IMR-90 (cell line): ENCODE data around the gene SP140.

ENCODE experiments used
- CHD1 ChIP-seq: IDR thresholded peaks from 2 replicates; pipeline ENCODE4 v1.6.1; 2012; ENCODE audit warnings: low read depth, low read length, improper control_type of control experiment
- FOS ChIP-seq: fragments of 150-350 bp; IDR thresholded peaks from 2 replicates; pipeline ENCODE4 v1.6.1; 2016; ENCODE audit warnings: low read depth, low read length
- MAFK ChIP-seq: IDR thresholded peaks from 2 replicates; pipeline ENCODE4 v1.6.1; 2012; ENCODE audit warnings: low read depth, low read length, improper control_type of control experiment
- MAZ ChIP-seq: IDR thresholded peaks from 2 replicates; pipeline ENCODE4 v1.6.1; 2012; ENCODE audit warnings: low read depth, mild to moderate bottlenecking, low read length, improper control_type of control experiment, moderate library complexity, borderline replicate concordance
- NFE2L2 ChIP-seq: fragments of 150-350 bp; IDR thresholded peaks from 2 replicates; pipeline ENCODE4 v1.6.1; 2016; ENCODE audit warnings: low read depth, mild to moderate bottlenecking, low read length
- POLR2A ChIP-seq: IDR thresholded peaks from 2 replicates; pipeline ENCODE4 v1.6.1; 2012; ENCODE audit warnings: mild to moderate bottlenecking, low read depth, low read length
- RFX5 ChIP-seq: IDR thresholded peaks from 2 replicates; pipeline ENCODE4 v1.8.0; 2012; ENCODE audit warnings: low read depth, mild to moderate bottlenecking, low read length, moderate library complexity
- SMC3 ChIP-seq: fragments of 150-350 bp; IDR thresholded peaks from 2 replicates; pipeline ENCODE4 v1.6.1; 2016; ENCODE audit warnings: low read depth, mild to moderate bottlenecking, antibody characterized with exemption, low read length, moderate library complexity
- TF ChIP-seq, protein P1 (sequence below): conservative IDR thresholded peaks from 2 replicates; pipeline ENCODE4 v1.5.1; 2012; ENCODE audit warnings: mild to moderate bottlenecking, low read depth, low read length, improper control_type of control experiment

DNA sequence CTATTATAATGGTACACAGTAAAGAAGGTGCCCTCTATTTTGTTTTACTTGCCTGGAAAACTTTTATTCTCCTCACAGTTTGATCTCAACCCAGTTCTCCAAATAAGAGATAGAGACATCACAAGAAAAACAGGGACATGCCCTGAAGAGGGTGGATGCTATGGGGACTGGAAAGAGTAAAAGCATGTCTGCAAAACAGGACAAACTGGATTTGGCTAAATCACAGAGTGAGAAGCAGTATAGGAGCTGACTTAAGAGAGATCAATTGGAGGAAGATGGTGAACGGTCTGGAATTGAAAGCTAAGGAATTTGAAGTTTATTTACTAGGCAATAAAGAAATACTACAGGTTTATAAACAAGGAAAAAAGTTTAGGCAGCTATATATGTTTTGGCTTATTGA, 134.5 kb downstream of the SP140 start:
- TF ChIP-seq NFE2L2 = no peak
- no peak for TF ChIP-seq MAZ
- no peak for TF ChIP-seq POLR2A
- TF ChIP-seq, protein P1, sequence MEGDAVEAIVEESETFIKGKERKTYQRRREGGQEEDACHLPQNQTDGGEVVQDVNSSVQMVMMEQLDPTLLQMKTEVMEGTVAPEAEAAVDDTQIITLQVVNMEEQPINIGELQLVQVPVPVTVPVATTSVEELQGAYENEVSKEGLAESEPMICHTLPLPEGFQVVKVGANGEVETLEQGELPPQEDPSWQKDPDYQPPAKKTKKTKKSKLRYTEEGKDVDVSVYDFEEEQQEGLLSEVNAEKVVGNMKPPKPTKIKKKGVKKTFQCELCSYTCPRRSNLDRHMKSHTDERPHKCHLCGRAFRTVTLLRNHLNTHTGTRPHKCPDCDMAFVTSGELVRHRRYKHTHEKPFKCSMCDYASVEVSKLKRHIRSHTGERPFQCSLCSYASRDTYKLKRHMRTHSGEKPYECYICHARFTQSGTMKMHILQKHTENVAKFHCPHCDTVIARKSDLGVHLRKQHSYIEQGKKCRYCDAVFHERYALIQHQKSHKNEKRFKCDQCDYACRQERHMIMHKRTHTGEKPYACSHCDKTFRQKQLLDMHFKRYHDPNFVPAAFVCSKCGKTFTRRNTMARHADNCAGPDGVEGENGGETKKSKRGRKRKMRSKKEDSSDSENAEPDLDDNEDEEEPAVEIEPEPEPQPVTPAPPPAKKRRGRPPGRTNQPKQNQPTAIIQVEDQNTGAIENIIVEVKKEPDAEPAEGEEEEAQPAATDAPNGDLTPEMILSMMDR = no peak
- no peak for TF ChIP-seq MAFK
- TF ChIP-seq CHD1 = no peak
- no peak for TF ChIP-seq FOS
- no peak for TF ChIP-seq RFX5
- TF ChIP-seq SMC3 = no peak
